ENCODE data around the gene RASIP1. TPM values are rescaled to one million over a fixed set of nuclear protein-coding genes. Genes with fewer than 3 reads are reported as not detected.

RASIP1 gene
- total RNA-seq, 1 experiment from 2014 or later = 0.51 TPM

DNA sequence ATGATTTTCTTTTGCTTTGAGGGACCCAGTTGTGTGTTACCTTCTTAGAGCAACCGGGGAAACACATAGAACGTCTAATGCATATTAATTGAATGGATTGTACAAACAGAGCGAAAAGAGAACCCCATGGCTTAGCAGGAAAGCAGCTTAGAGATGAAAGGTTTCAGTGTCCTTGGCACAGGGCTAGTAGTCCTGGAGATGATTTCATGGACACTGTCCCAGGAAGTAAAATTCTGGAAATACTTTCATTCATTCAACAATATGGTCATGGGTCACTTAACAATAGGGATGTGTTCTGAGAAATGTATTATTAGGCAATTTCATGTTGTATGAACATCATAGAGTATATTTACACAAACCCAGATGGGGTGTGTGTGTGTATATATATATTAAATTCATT, 54.3 kb downstream of the RASIP1 start:
- ATAC-seq (no peak), DNase-seq (peak; percentile 43)
- Histone ChIP-seq H3K9ac (ENCODE audit: low read length) (no peak overlapping the region), H3K4me2 (ENCODE audit: low read length) (no peak overlapping the region), H4K20me1 (ENCODE audit: low read length) (no peaks in the 10 kb centered on the region), H3K27me3 (ENCODE audit: low read length) (no peaks in the 10 kb centered on the region), H2AFZ (ENCODE audit: low read length) (no peak overlapping the region), H3K27ac (ENCODE audit: low read length) (no peak overlapping the region), H3K79me2 (ENCODE audit: low read length) (no peaks in the 10 kb centered on the region), H3F3A (ENCODE audit: low read length, unreplicated experiment) (no peaks in the 10 kb centered on the region), H3K9me3 (ENCODE audit: low read length) (no peaks in the 10 kb centered on the region), H3K4me3 (ENCODE audit: low read length) (no peak overlapping the region), H3K36me3 (ENCODE audit: low read depth, low read length) (no peaks in the 10 kb centered on the region), H3K4me1 (ENCODE audit: insufficient read depth, low read length) (peaks cover 3% of the 10 kb centered on the region; the same call in 1 of the 2 replicates), H3K9me2 (replicated peaks; ENCODE audit: low read length) (no peaks in the 10 kb centered on the region)
- intact Hi-C loops (cut with micrococcal nuclease) = no loop called here
- TF ChIP-seq EZH2 (IDR thresholded peaks at IDR 0.05; ENCODE audit: low read length, unreplicated experiment) (no peak), EZH2phosphoT487 (IDR thresholded peaks at IDR 0.05; ENCODE audit: borderline replicate concordance, low read length) (no peak)
- TF ChIP-seq, protein P1, sequence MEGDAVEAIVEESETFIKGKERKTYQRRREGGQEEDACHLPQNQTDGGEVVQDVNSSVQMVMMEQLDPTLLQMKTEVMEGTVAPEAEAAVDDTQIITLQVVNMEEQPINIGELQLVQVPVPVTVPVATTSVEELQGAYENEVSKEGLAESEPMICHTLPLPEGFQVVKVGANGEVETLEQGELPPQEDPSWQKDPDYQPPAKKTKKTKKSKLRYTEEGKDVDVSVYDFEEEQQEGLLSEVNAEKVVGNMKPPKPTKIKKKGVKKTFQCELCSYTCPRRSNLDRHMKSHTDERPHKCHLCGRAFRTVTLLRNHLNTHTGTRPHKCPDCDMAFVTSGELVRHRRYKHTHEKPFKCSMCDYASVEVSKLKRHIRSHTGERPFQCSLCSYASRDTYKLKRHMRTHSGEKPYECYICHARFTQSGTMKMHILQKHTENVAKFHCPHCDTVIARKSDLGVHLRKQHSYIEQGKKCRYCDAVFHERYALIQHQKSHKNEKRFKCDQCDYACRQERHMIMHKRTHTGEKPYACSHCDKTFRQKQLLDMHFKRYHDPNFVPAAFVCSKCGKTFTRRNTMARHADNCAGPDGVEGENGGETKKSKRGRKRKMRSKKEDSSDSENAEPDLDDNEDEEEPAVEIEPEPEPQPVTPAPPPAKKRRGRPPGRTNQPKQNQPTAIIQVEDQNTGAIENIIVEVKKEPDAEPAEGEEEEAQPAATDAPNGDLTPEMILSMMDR (conservative IDR thresholded peaks at IDR 0.05; ENCODE audit: low read depth, low read length) = no peak
- BruUV-seq (replicated peaks) = no TSS peak
- ChIA-PET POLR2A (ENCODE audit: unreplicated experiment) (no interaction called here), CTCF (no interaction called here)

DNA sequence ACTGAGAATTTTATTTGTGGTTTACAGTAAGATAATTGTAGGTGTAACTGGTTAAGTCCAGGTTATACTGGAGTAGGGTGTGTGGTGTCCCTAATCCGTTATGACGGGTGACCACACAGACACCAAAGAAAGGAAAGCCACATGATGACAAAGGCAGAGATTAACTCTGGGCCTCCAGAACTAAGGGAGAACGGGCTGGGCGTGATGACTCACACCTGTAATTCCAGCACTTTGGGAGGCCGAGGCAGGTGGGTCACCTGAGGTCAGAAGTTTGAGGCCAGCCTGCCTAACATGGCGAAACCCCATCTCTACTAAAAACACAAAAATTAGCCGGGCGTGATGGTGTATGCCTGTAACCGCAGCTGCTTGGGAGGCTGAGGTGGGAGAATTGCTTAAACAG, 54.8 kb downstream of the RASIP1 start:
- ATAC-seq (peak; percentile 50; the same call in 1 of the 2 replicates), DNase-seq (peak; percentile 55)
- Histone ChIP-seq H3K27ac (ENCODE audit: low read length) (no peak overlapping the region), H3K4me2 (ENCODE audit: low read length) (no peak overlapping the region), H3K9me3 (ENCODE audit: low read length) (no peaks in the 10 kb centered on the region), H3F3A (ENCODE audit: low read length, unreplicated experiment) (no peaks in the 10 kb centered on the region), H3K9me2 (replicated peaks; ENCODE audit: low read length) (no peaks in the 10 kb centered on the region), H3K4me1 (ENCODE audit: insufficient read depth, low read length) (peaks cover 3% of the 10 kb centered on the region; the same call in 1 of the 2 replicates), H3K27me3 (ENCODE audit: low read length) (no peaks in the 10 kb centered on the region), H4K20me1 (ENCODE audit: low read length) (no peaks in the 10 kb centered on the region), H2AFZ (ENCODE audit: low read length) (no peak overlapping the region), H3K36me3 (ENCODE audit: low read depth, low read length) (no peaks in the 10 kb centered on the region), H3K9ac (ENCODE audit: low read length) (no peak overlapping the region), H3K79me2 (ENCODE audit: low read length) (no peaks in the 10 kb centered on the region), H3K4me3 (ENCODE audit: low read length) (no peak overlapping the region)
- ChIA-PET CTCF (no interaction called here), POLR2A (ENCODE audit: unreplicated experiment) (no interaction called here)
- BruUV-seq (replicated peaks) = no TSS peak
- TF ChIP-seq EZH2phosphoT487 (IDR thresholded peaks at IDR 0.05; ENCODE audit: borderline replicate concordance, low read length) (no peak), EZH2 (IDR thresholded peaks at IDR 0.05; ENCODE audit: low read length, unreplicated experiment) (no peak)
- TF ChIP-seq, protein P1 (conservative IDR thresholded peaks at IDR 0.05; ENCODE audit: low read depth, low read length) = no peak
- intact Hi-C loops (cut with micrococcal nuclease) = no loop called here

DNA sequence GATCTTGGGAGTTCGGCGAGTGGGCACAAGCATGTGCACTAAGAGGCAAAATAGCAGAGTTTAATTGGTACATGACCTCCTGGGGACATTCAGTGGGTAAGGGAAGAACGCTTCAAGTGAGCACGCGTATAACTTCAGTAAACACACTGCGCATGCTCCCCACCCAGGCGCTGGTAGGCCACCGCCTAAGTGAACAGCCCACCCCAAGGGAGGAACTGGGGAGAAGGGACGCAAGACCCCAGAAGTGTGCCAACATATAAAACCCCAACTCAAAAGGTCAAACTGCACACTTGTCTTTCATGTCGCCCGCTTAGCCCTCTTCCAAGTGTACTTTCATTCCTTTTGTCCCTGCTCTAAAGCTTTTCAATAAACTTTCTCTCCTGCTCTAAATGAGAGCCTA, 57.1 kb downstream of the RASIP1 start:
- ATAC-seq (no peak), DNase-seq (no peak)
- H3K79me2 ChIP-seq (ENCODE audit: low read length) = no peaks in the 10 kb centered on the region
- no peaks in the 10 kb centered on the region for H3K27me3 ChIP-seq (ENCODE audit: low read length)
- BruUV-seq (replicated peaks) = no TSS peak
- intact Hi-C loops (cut with micrococcal nuclease) = no loop called here
- no peaks in the 10 kb centered on the region for H3K36me3 ChIP-seq (ENCODE audit: low read depth, low read length)
- CTCF ChIA-PET = no interaction called here
- H4K20me1 ChIP-seq (ENCODE audit: low read length) = no peaks in the 10 kb centered on the region
- no peak overlapping the region for H3K9ac ChIP-seq (ENCODE audit: low read length)
- TF ChIP-seq, protein P1 (conservative IDR thresholded peaks at IDR 0.05; ENCODE audit: low read depth, low read length) = no peak
- TF ChIP-seq EZH2 (IDR thresholded peaks at IDR 0.05; ENCODE audit: low read length, unreplicated experiment) (no peak), EZH2phosphoT487 (IDR thresholded peaks at IDR 0.05; ENCODE audit: borderline replicate concordance, low read length) (no peak)
- POLR2A ChIA-PET (ENCODE audit: unreplicated experiment) = no interaction called here
- no peak overlapping the region for H2AFZ ChIP-seq (ENCODE audit: low read length)
- no peaks in the 10 kb centered on the region for H3F3A ChIP-seq (ENCODE audit: low read length, unreplicated experiment)
- H3K4me3 ChIP-seq (ENCODE audit: low read length) = no peak overlapping the region
- peaks cover 3% of the 10 kb centered on the region; the same call in 1 of the 2 replicates for H3K4me1 ChIP-seq (ENCODE audit: insufficient read depth, low read length)
- H3K27ac ChIP-seq (ENCODE audit: low read length) = no peak overlapping the region
- H3K9me3 ChIP-seq (ENCODE audit: low read length) = no peaks in the 10 kb centered on the region
- H3K4me2 ChIP-seq (ENCODE audit: low read length) = no peak overlapping the region
- no peaks in the 10 kb centered on the region for H3K9me2 ChIP-seq (replicated peaks; ENCODE audit: low read length)

Measured in PC-3 (cell line).